GM21529 (cell line): ENCODE measurements around the gene CYTH1.
"Not testable (repeated sequence)": the region's sequence is repeated elsewhere in the genome, so short reads cannot be mapped to it uniquely, and the experiment has no call there.

Experiments used
- ATAC-seq: cut with Tn5 transposase; IDR thresholded peaks from one replicate; pipeline ENCODE4 v1.9.1; 2021; ENCODE audit not compliant: unreplicated experiment

The CYTH1 gene

DNA sequence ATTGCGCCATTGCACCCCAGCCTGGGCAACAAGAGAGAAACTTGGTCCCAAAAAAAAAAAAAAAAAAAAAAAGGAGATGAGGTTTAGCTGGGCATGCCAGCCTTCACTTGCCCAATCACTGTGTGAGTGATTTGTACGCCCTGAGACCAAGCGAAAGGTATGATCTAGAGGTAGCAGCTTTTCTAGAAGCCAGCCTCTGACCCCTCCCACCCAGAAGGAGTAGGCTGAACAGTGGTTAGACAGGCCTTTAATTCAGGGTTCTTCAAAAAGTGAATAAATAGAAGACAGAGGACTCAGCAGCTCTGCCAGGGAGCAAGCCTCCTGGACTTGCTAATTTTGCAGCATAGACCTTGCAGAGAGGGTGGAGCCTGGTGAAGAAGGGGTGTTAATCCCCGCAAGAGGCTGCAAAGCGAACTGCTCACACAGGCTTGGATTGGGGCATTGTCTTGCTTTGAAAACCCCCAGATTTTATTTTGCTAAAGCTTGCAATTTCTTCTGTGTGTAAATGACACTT lies 7.1 kb upstream of the CYTH1 start:
- no peak for ATAC-seq

DNA sequence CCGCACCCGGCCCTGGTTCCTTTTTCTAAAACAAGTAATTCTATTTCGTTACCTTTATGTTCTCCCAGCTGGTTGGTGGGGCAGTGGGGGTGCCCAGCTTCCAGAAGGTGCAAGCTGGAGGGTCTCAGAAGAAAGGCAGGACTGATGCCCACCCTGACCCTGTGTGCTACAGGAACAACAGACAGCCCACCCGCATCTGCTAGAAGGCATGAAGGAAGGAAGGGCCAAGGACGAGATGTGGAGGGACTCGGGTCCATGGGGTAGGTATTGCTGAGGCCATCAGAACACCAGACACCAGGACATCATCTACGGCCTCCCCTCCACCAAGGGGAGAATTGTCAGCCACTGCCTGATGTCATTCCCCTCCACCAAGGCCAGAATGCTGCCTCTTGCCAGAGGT lies 6.4 kb upstream of the CYTH1 start:
- no peak for ATAC-seq

DNA sequence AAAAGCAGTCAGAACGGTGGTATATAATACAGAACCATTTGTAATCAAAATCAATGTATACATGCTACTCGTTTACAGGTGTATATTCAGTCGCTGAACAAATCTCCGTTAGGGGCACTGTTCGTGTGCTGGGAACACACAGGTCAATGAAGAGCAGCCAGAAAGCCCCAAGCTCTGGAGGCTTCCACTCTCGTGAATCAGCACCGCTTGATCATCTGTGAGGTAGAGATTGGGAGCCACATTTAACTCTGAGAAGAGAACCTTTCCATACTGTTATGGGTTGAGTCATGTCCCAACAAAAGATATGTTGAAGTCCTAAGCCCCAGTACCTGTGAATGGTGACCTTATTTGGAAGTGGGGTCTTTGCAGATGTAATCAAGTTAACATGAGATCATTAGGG lies 5.4 kb upstream of the CYTH1 start:
- ATAC-seq, result no peak

GRCh38 chr17:78785663-78786057 lies 3.6 kb upstream of the CYTH1 start:
- no peak for ATAC-seq

DNA sequence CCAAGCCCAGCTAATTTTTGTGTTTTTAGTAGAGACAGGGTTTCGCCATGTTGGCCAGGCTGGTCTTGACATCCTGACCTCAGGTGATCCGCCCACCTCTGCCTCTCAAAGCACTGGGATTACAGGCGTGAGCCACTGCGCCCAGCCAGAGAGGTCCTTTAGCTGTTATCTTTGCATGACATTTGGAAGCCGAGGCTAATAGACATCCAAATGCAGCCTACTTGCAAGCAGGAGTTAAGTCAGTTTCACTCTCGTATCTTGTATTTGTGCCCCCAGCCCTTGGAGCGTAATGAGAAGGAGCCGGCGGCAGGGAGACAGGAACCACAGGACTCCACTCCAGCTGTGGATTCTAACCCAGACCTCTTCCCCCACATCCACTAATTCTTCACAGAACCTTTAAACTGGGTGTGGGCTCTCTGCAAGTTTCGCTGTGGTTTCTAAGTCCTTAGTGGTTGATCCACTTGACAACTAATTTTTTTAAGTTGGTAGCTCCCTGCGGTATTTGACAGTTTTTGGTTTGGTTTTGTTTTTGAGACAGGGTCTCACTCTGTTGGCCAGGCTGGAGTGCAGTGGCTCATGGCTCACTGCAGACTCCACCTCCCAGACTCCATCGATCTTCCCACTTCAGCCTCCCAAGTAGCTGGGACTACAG lies 3.1 kb upstream of the CYTH1 start:
- ATAC-seq, result no peak

GRCh38 chr17:78784352-78784751 lies 2.3 kb upstream of the CYTH1 start:
- no peak for ATAC-seq

GRCh38 chr17:78783711-78784324 lies 1.7 kb upstream of the CYTH1 start:
- no peak for ATAC-seq

GRCh38 chr17:78781104-78781892 lies 775 bp downstream of the CYTH1 start:
- ATAC-seq, result peak; percentile 4

GRCh38 chr17:78780335-78780734 lies 1.7 kb downstream of the CYTH1 start:
- no peak for ATAC-seq

GRCh38 chr17:78779850-78780249 lies 2.2 kb downstream of the CYTH1 start:
- no peak for ATAC-seq

DNA sequence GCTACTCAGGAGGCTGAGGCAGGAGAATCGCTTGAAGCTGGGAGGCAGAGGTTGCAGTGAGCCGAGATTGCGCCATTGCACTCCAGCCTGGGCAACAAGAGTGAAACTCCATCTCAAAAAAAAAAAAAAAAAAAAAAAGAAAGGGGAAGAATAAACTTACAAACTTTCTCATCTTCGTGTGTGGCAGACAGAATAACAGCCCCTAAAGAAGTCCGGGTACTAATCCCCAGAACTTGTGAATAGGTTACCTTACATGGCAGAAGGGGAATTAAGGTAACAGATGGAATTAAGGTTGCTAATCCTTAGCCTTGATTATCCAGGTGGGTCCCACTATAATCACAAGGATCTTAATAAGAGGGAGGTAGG lies 2.8 kb downstream of the CYTH1 start:
- not testable (repeated sequence) for ATAC-seq

- ATAC-seq, result no peak
These were observed 4.2 kb downstream of the CYTH1 start for GRCh38 chr17:78777881-78778280.

GRCh38 chr17:78774956-78775571 lies 7.0 kb downstream of the CYTH1 start:
- peak; percentile 52 for ATAC-seq

DNA sequence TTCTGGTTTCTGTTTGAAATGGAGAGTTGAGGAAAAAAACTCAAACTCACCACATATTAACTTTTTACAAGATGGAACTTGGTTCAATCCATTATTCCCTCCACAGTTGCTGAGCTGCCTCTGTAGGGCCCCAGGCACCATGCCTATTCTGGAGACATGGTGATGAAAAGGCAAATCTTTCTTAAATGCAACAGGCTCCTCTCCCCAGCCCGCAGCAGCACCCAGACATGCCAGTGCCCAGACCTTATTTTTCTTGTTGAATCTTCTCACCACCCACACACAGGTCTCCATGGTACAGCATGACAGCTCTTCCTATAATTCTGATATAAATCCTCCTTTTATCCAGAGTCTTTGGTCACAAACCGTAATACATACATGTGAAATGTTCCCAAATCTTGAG lies 7.6 kb downstream of the CYTH1 start:
- no peak for ATAC-seq

- no peak for ATAC-seq
These were observed 10.2 kb downstream of the CYTH1 start for GRCh38 chr17:78771758-78772382.

DNA sequence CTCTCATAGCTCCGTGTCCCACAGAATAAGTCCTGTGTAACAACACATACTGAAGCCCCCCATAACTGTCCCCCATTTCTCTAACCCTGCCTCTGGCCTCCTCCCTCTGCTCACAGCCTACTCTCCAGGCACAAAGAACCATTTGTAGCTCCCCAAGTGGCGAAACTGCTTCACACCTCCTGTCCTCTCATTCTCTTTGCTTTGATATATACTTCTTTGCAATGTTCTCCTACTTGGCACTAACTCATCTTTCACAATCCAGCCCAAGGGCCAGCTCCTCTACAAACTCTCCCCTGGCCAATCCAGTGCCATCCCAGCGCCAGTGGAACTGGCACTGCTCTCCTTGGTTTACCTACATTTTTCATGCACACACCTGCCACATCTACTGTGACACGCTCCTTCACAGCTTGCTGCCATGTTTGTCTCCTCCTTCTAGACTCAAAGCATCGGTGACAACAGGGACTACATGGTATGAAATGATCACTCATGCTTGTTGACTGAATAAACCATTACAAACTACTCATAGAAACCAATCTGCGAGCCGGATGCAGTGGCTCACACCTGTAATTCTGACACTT lies 12.8 kb downstream of the CYTH1 start:
- no peak for ATAC-seq

DNA sequence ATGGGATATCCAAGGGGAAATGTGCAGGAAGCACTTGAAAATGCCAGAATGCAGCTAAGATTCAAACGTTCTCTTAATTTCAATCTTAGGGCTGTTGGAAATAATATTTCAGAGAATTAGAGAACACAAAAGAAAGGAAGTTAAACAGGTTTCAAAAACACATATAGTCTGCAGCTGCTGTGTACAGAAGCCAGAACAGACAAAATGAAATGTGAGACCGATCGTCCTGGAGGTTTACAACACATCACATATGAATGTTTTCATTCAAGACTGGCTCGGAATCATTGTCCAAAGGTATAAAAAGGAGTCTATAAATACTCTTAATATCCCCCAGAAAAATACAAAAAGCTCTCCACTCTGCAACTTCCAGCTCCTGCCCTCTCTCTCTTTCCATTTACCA lies 14.3 kb downstream of the CYTH1 start:
- ATAC-seq, result no peak

DNA sequence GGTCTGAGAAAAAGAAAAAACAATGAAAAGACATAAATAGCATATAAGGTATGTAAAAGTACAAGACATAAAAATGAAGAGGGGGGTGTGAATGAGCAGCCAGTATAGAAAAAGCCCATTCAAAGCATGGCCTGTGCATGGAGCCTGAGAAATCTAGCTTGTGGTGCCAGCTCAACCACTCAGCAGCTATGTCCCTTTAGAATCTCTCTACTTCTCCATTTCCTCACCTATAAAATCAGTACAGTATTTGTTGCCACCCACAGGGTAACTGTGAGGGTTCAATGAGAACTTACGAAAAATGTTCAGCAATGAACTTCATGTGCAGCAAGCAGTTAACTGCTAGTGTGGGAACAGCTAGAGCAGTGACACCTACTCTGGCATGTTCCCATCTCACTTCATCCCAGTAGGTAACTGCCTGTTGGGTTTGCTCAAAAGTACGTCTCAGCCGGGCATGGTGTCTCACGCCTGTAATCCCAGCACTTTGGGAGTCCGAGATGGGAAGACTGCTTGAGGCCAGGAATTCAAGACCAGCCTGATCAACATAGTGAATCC lies 15.3 kb downstream of the CYTH1 start:
- ATAC-seq, result no peak

DNA sequence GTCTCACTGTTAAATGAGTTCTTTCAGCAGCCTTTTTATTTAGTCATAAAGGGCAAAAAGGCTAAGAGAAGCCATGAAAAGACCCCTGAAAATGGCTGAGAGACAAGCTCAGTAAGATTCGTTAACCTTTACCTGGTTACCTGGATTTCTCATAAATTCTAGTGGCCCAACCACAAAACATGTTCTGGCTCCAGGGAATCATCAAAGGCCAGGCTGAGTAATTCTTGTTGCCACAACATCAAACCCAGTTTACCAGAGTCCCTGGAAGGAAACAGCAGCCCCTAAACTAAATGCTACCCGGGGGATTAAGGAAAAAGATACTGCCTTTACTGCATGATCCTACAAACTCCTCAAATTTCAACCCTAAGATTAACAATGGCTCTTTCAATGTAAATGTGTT lies 15.8 kb downstream of the CYTH1 start:
- no peak for ATAC-seq

- no peak for ATAC-seq
These were observed 16.3 kb downstream of the CYTH1 start for GRCh38 chr17:78765821-78766220.

GRCh38 chr17:78764871-78765270 lies 17.2 kb downstream of the CYTH1 start:
- no peak for ATAC-seq
